ENCODE data around the gene THAP7. TPM values are rescaled to one million over a fixed set of nuclear protein-coding genes. Genes with fewer than 3 reads are reported as not detected.

THAP7 gene
- total and polyA plus RNA-seq, 9 of the 15 experiments (the other 6 are each of a cell fraction or from before 2014, with no cell fraction given) = 7.9 to 263 (median 84.1) TPM

- TF ChIP-seq ARID4B (CRISPR knock-in tag; IDR thresholded peaks at IDR 0.05) = peak; percentile 79; the same call in 1 of the 2 replicates
- TF ChIP-seq HSF4 (CRISPR knock-in tag; IDR thresholded peaks at IDR 0.05; ENCODE audit: borderline replicate concordance) = no peak
- TF ChIP-seq CHD2 (IDR thresholded peaks at IDR 0.05; ENCODE audit: low read depth, low read length) = no peak; the same call in 1 of the 2 replicates
- TF ChIP-seq MIER1 (IDR thresholded peaks at IDR 0.05; ENCODE audit: low read depth) = no peak
- TF ChIP-seq SRF (CRISPR knock-in tag; IDR thresholded peaks at IDR 0.05) = no peak
- TF ChIP-seq ZNF436 (CRISPR knock-in tag; IDR thresholded peaks at IDR 0.05) = no peak; the same call in 1 of the 2 replicates
- no peak for TF ChIP-seq DACH1 (IDR thresholded peaks at IDR 0.05; ENCODE audit: partially characterized antibody)
- TF ChIP-seq ZNF57 (CRISPR knock-in tag; IDR thresholded peaks at IDR 0.05) = no peak
- TF ChIP-seq ELF2 (CRISPR knock-in tag; IDR thresholded peaks at IDR 0.05) = no peak
- no peak for TF ChIP-seq ARID3A (IDR thresholded peaks at IDR 0.05; ENCODE audit: borderline replicate concordance, low read depth, low read length)
- TF ChIP-seq NFIX (CRISPR knock-in tag; IDR thresholded peaks at IDR 0.05; ENCODE audit: low read depth) = no peak
- 0 out of 2 replicates have a peak, but pooled peaks have one; percentile 5 for TF ChIP-seq KLF6 (CRISPR knock-in tag; IDR thresholded peaks at IDR 0.05; ENCODE audit: borderline replicate concordance)
- TF ChIP-seq PTRF (tag; IDR thresholded peaks at IDR 0.05) = 0 out of 2 replicates have a peak, but pooled peaks have one; percentile 59
- no peak for TF ChIP-seq STAG1 (CRISPR knock-in tag; IDR thresholded peaks at IDR 0.05; ENCODE audit: borderline replicate concordance)
- TF ChIP-seq BRD4 (IDR thresholded peaks at IDR 0.05) = no peak
- no peak for TF ChIP-seq PHB2 (IDR thresholded peaks at IDR 0.05; ENCODE audit: low read depth)
- TF ChIP-seq, protein P1, sequence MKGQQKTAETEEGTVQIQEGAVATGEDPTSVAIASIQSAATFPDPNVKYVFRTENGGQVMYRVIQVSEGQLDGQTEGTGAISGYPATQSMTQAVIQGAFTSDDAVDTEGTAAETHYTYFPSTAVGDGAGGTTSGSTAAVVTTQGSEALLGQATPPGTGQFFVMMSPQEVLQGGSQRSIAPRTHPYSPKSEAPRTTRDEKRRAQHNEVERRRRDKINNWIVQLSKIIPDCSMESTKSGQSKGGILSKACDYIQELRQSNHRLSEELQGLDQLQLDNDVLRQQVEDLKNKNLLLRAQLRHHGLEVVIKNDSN (CRISPR knock-in tag; IDR thresholded peaks at IDR 0.05) = no peak; the same call in 1 of the 2 replicates
- TF ChIP-seq VEZF1 (CRISPR knock-in tag; IDR thresholded peaks at IDR 0.05) = no peak
- no peak for TF ChIP-seq RBFOX2 (IDR thresholded peaks at IDR 0.05; ENCODE audit: low read depth, low read length)
- TF ChIP-seq XRCC3 (IDR thresholded peaks at IDR 0.05) = no peak
Measured at GRCh38 chr22:20953668-20954500, 48.0 kb downstream of the THAP7 start (continued).
